ENCODE measurements around the gene CNTLN.

CNTLN gene

DNA sequence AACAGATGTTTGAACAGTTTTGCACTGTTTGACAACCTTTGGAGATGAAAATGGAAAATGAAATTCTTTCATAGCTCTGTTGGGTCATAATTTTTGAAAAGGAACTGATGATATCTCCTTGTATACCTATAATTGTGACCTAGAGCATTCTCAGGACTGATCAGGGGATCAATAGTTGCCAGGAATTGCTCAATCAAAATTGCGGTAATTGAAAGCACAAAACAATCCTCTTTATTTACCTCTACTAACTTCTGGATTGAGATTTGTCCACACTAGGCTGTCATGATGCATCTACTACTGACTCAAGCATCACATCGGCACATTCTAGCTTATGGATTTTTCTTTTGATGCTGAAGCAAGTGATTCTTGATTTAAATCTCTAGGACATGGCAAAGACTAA is 4.1 kb upstream of the CNTLN start:
- no peak for DNase-seq
- no CpG with 5 or more reads among the region's 2 CpGs for WGBS (ENCODE audit: extremely low coverage, insufficient coverage, insufficient read length)
- H3K14ac ChIP-seq (ENCODE audit: low read length): no peak overlapping the region

DNA sequence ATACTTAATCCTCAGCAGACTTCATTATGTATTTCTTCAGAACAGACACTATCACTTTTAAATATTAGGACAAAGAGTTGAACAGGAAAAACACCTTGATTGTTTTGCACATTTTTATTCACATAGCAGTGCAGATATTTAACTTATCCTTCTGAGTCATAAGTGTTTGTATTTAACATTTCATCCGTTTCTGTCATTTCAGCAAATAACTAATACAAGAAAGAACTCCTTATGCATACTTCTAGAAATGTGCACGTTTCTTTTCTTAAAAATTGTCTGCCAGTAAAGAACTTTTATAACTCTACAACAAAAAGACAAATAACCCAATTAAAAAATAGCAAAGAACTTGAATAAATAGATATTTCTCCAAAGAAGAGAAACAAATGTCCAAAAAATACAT is 3.3 kb upstream of the CNTLN start:
- peak in 1 of 2 donors; percentile 11 for DNase-seq
- Histone ChIP-seq H4K12ac (ENCODE audit: low read depth, low read length) (no peak overlapping the region), H4K8ac (ENCODE audit: low read depth, low read length) (no peak overlapping the region), H3K27me3 (ENCODE audit: insufficient read depth, low read length) (no peaks in the 10 kb centered on the region), H3K4me1 (ENCODE audit: control insufficient read depth in 1 of 2, insufficient read depth in 2 of 2, low read length in 2 of 2) (peaks cover 0 to 3% of the 10 kb centered on the region in 2 experiments), H3K36me3 (ENCODE audit: control insufficient read depth in 1 of 2, insufficient read depth in 2 of 2, low read length in 2 of 2) (no peaks in the 10 kb centered on the region), H3K23ac (ENCODE audit: low read length) (no peak overlapping the region), H2BK12ac (ENCODE audit: low read length) (no peak overlapping the region), H2BK5ac (ENCODE audit: low read depth, low read length, poor library complexity) (no peak overlapping the region), H3K4me3 (ENCODE audit: low read depth, low read length) (no peak overlapping the region), H3K4ac (ENCODE audit: low read depth, low read length) (no peak overlapping the region), H2AK5ac (ENCODE audit: low read length) (no peak overlapping the region), H3K4me2 (ENCODE audit: low read length) (no peak overlapping the region), H3K79me2 (ENCODE audit: control insufficient read depth, insufficient read depth, low read length, poor library complexity) (peaks cover 5% of the 10 kb centered on the region), H4K91ac (ENCODE audit: low read depth, low read length) (no peak overlapping the region), H3K18ac (ENCODE audit: low read length) (no peak overlapping the region), H3K14ac (ENCODE audit: low read length) (no peak overlapping the region), H2BK120ac (ENCODE audit: insufficient read depth, low read length, poor library complexity) (no peak overlapping the region), H3K9me3 (ENCODE audit: insufficient read depth, low read depth, low read length) (no peaks in the 10 kb centered on the region), H2AFZ (ENCODE audit: insufficient read depth, low read length, poor library complexity) (no peak overlapping the region), H3K27ac (ENCODE audit: low read depth, low read length) (no peak overlapping the region), H3K79me1 (ENCODE audit: low read length) (peaks cover 8% of the 10 kb centered on the region), H3K9ac (ENCODE audit: low read length) (no peak overlapping the region)
- WGBS (ENCODE audit: extremely low coverage, insufficient coverage, insufficient read length): no CpG with 5 or more reads among the region's 2 CpGs

More for the DNA sequence above, 4.1 kb upstream of the CNTLN start:
- H2BK120ac ChIP-seq (ENCODE audit: insufficient read depth, low read length, poor library complexity): no peak overlapping the region
- no peak overlapping the region for H3K4ac ChIP-seq (ENCODE audit: low read depth, low read length)
- H2BK12ac ChIP-seq (ENCODE audit: low read length): no peak overlapping the region
- H3K23ac ChIP-seq (ENCODE audit: low read length): no peak overlapping the region
- no peak overlapping the region for H3K18ac ChIP-seq (ENCODE audit: low read length)
- no peak overlapping the region for H4K12ac ChIP-seq (ENCODE audit: low read depth, low read length)
- H3K9me3 ChIP-seq (ENCODE audit: insufficient read depth, low read depth, low read length): no peaks in the 10 kb centered on the region
- H3K79me1 ChIP-seq (ENCODE audit: low read length): peaks cover 8% of the 10 kb centered on the region
- H3K4me2 ChIP-seq (ENCODE audit: low read length): no peak overlapping the region
- H3K27ac ChIP-seq (ENCODE audit: low read depth, low read length): no peak overlapping the region
- no peak overlapping the region for H4K8ac ChIP-seq (ENCODE audit: low read depth, low read length)
- no peak overlapping the region for H3K9ac ChIP-seq (ENCODE audit: low read length)
- H3K36me3 ChIP-seq (ENCODE audit: control insufficient read depth in 1 of 2, insufficient read depth in 2 of 2, low read length in 2 of 2): no peaks in the 10 kb centered on the region
- no peak overlapping the region for H2AK5ac ChIP-seq (ENCODE audit: low read length)
- H2AFZ ChIP-seq (ENCODE audit: insufficient read depth, low read length, poor library complexity): no peak overlapping the region
- no peaks in the 10 kb centered on the region for H3K27me3 ChIP-seq (ENCODE audit: insufficient read depth, low read length)
- no peak overlapping the region for H3K4me3 ChIP-seq (ENCODE audit: low read depth, low read length)
- H2BK5ac ChIP-seq (ENCODE audit: low read depth, low read length, poor library complexity): no peak overlapping the region
- peaks cover 5% of the 10 kb centered on the region for H3K79me2 ChIP-seq (ENCODE audit: control insufficient read depth, insufficient read depth, low read length, poor library complexity)
- H3K4me1 ChIP-seq (ENCODE audit: control insufficient read depth in 1 of 2, insufficient read depth in 2 of 2, low read length in 2 of 2): peaks cover 0 to 3% of the 10 kb centered on the region in 2 experiments
- H4K91ac ChIP-seq (ENCODE audit: low read depth, low read length): no peak overlapping the region

DNA sequence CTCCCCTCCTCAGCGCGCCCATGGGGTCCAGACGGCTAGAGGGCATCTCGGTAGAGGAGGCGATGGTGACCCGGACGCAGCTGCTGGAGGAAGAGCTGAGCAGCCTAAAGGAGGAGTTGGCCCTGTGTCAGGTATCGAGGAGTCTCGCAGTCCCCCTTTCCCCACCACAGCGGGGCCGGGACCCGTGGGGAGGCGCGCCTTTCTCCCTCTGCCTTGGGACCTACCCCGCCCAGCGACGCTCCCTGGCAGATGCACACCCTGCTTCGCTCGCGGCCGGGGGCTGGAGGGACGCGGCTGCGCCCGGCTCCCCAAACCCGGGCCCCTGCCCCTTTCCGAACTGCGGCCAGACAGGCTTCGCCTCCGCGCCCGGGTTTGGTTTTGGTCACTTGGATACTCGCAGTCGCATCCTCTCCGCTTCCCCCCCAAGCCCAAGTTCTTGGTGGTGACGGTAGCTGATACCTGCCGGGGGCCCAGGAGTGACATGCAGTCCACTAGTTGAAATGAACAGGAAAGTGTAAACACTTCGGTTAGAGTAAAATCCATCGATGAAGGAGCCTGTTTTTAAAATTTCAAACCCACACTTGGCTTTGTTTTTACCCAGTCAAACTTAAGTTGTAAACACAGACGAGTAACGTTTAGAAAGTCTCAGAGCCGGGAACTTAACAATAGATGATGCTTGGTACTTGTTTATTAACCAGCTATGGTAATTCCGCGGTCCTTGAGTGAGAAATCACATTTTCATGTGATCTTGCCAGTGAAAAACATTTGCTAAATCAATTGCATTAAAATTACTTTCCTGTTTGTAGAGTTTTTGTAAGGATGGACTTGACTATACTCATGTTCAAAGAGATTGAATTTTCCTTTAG is 688 bp downstream of the CNTLN start:
- Histone ChIP-seq H2AK5ac (ENCODE audit: low read length) (no peak overlapping the region), H2AFZ (ENCODE audit: insufficient read depth, low read length, poor library complexity) (peak overlapping the region; percentile 98), H3K9ac (ENCODE audit: low read length) (peak overlapping the region; percentile 80), H3K4me3 (ENCODE audit: low read depth, low read length) (peak overlapping the region; percentile 88), H3K4ac (ENCODE audit: low read depth, low read length) (peak overlapping the region; percentile 44), H3K23ac (ENCODE audit: low read length) (no peak overlapping the region), H2BK12ac (ENCODE audit: low read length) (no peak overlapping the region), H3K79me2 (ENCODE audit: control insufficient read depth, insufficient read depth, low read length, poor library complexity) (peaks cover 5% of the 10 kb centered on the region), H4K12ac (ENCODE audit: low read depth, low read length) (peak overlapping the region; percentile 89), H3K4me2 (ENCODE audit: low read length) (peak overlapping the region; percentile 84), H4K91ac (ENCODE audit: low read depth, low read length) (peak overlapping the region; percentile 75), H3K4me1 (ENCODE audit: control insufficient read depth in 1 of 2, insufficient read depth in 2 of 2, low read length in 2 of 2) (peaks cover 0 to 3% of the 10 kb centered on the region in 2 experiments), H3K36me3 (ENCODE audit: control insufficient read depth in 1 of 2, insufficient read depth in 2 of 2, low read length in 2 of 2) (no peaks in the 10 kb centered on the region), H3K79me1 (ENCODE audit: low read length) (peaks cover 8% of the 10 kb centered on the region), H3K9me3 (ENCODE audit: insufficient read depth, low read depth, low read length) (no peaks in the 10 kb centered on the region), H4K8ac (ENCODE audit: low read depth, low read length) (peak overlapping the region; percentile 95), H3K18ac (ENCODE audit: low read length) (peak overlapping the region; percentile 89), H3K27me3 (ENCODE audit: insufficient read depth, low read length) (no peaks in the 10 kb centered on the region), H2BK120ac (ENCODE audit: insufficient read depth, low read length, poor library complexity) (peak overlapping the region; percentile 59), H3K27ac (ENCODE audit: low read depth, low read length) (no peak overlapping the region), H2BK5ac (ENCODE audit: low read depth, low read length, poor library complexity) (peak overlapping the region; percentile 17), H3K14ac (ENCODE audit: low read length) (peak overlapping the region; percentile 93)
- WGBS (ENCODE audit: extremely low coverage, insufficient coverage, insufficient read length): no CpG with 5 or more reads among the region's 44 CpGs
- peak in 1 of 2 donors; percentile 5 for DNase-seq

DNA sequence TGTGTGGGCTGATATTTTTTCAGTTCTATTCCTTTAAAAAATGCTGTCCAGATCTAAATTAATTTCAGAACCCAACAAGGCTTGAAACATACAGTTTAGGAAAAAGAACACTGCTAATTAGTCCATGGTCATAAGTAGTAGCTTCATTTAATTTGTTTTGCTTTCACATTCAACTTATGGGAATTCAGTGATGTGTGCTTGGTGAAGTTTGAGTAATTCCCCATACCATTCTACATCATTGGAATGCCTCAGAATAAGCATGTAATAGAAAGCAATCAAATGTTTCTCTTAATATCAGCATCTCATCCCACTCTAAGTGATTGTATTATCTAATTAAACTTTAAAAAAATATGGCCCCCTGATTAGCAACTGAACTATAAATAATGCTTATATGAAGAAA is 2.7 kb downstream of the CNTLN start:
- H3K4ac ChIP-seq (ENCODE audit: low read depth, low read length): no peak overlapping the region
- no peak overlapping the region for H2AFZ ChIP-seq (ENCODE audit: insufficient read depth, low read length, poor library complexity)
- no peak overlapping the region for H2BK12ac ChIP-seq (ENCODE audit: low read length)
- H3K14ac ChIP-seq (ENCODE audit: low read length): no peak overlapping the region
- H3K18ac ChIP-seq (ENCODE audit: low read length): no peak overlapping the region
- H4K91ac ChIP-seq (ENCODE audit: low read depth, low read length): no peak overlapping the region
- H3K36me3 ChIP-seq (ENCODE audit: control insufficient read depth in 1 of 2, insufficient read depth in 2 of 2, low read length in 2 of 2): no peaks in the 10 kb centered on the region
- peaks cover 5% of the 10 kb centered on the region for H3K79me2 ChIP-seq (ENCODE audit: control insufficient read depth, insufficient read depth, low read length, poor library complexity)
- H3K4me3 ChIP-seq (ENCODE audit: low read depth, low read length): no peak overlapping the region
- no peak overlapping the region for H2AK5ac ChIP-seq (ENCODE audit: low read length)
- no peak overlapping the region for H4K12ac ChIP-seq (ENCODE audit: low read depth, low read length)
- no peaks in the 10 kb centered on the region for H3K27me3 ChIP-seq (ENCODE audit: insufficient read depth, low read length)
- H3K9ac ChIP-seq (ENCODE audit: low read length): no peak overlapping the region
- no peak overlapping the region for H3K27ac ChIP-seq (ENCODE audit: low read depth, low read length)
- peaks cover 8% of the 10 kb centered on the region for H3K79me1 ChIP-seq (ENCODE audit: low read length)
- no peak overlapping the region for H3K4me2 ChIP-seq (ENCODE audit: low read length)
- H4K8ac ChIP-seq (ENCODE audit: low read depth, low read length): no peak overlapping the region
- no peak overlapping the region for H2BK5ac ChIP-seq (ENCODE audit: low read depth, low read length, poor library complexity)
- no peak overlapping the region for H3K23ac ChIP-seq (ENCODE audit: low read length)
- H2BK120ac ChIP-seq (ENCODE audit: insufficient read depth, low read length, poor library complexity): no peak overlapping the region
- no peak for DNase-seq
- peaks cover 0 to 3% of the 10 kb centered on the region in 2 experiments for H3K4me1 ChIP-seq (ENCODE audit: control insufficient read depth in 1 of 2, insufficient read depth in 2 of 2, low read length in 2 of 2)
- no peaks in the 10 kb centered on the region for H3K9me3 ChIP-seq (ENCODE audit: insufficient read depth, low read depth, low read length)
